Tongue (tissue), 2 donors: ENCODE results near the gene ENTPD2. TPM values are rescaled to one million over a fixed set of nuclear protein-coding genes. Genes with fewer than 3 reads are reported as not detected.

ENCODE experiments used
- small RNA-seq: library from RNA; depleted of rRNA; stranded (forward); fragments of <200 nt; gene quantifications from one replicate; pipeline ENCODE3, GENCODE V24; 2014; ENCODE audit warnings: low replicate concordance
- total RNA-seq: library from RNA; depleted of rRNA; stranded (reverse); fragments of >200 nt; gene quantifications from one replicate; pipeline ENCODE4 v1.2.3, GENCODE V29; 2014

ENTPD2 gene
- total RNA-seq, 1 donor from 2014 or later, result 7.3 TPM

Small RNAs within 50 kb of the gene (small RNA-seq; reads per million reads assigned to genes)
- gene RF00153, result not detected

Other genes with a start within 250 kb of the ENTPD2 start
- gene RABL6, start 246.1 kb downstream of the ENTPD2 start, total RNA-seq, result 55.0 TPM
- gene AJM1, start 211.6 kb downstream of the ENTPD2 start, total RNA-seq, result 2.2 TPM
- 54.4 TPM for gene PHPT1, start 204.7 kb downstream of the ENTPD2 start, total RNA-seq
- 3.8 TPM for gene MAMDC4, start 201.7 kb downstream of the ENTPD2 start, total RNA-seq
- gene EDF1, start 187.8 kb downstream of the ENTPD2 start, total RNA-seq, result 221 TPM
- gene TRAF2, start 167.5 kb downstream of the ENTPD2 start, total RNA-seq, result 16.1 TPM
- gene FBXW5, start 109.3 kb downstream of the ENTPD2 start, total RNA-seq, result 95.9 TPM
- gene C8G, start 108.8 kb downstream of the ENTPD2 start, total RNA-seq, result 1.4 TPM
- gene LCN12, start 101.8 kb downstream of the ENTPD2 start, total RNA-seq, result 0.82 TPM
- 10.2 TPM for gene PTGDS, start 76.6 kb downstream of the ENTPD2 start, total RNA-seq
- gene LCNL1, start 71.1 kb downstream of the ENTPD2 start, total RNA-seq, result 0.31 TPM
- 21.7 TPM for gene PAXX, start 61.6 kb downstream of the ENTPD2 start, total RNA-seq
- 4.9 TPM for gene CLIC3, start 57.5 kb downstream of the ENTPD2 start, total RNA-seq
- 16.6 TPM for gene ABCA2, start 25.8 kb downstream of the ENTPD2 start, total RNA-seq
- 0.10 TPM for gene FUT7, start 22.0 kb downstream of the ENTPD2 start, total RNA-seq
- gene NPDC1, start 7.9 kb downstream of the ENTPD2 start, total RNA-seq, result 27.0 TPM
- 5.6 TPM for gene SAPCD2, start 16.5 kb upstream of the ENTPD2 start, total RNA-seq
- gene UAP1L1, start 23.5 kb upstream of the ENTPD2 start, total RNA-seq, result 3.2 TPM
- 59.5 TPM for gene MAN1B1, start 32.9 kb upstream of the ENTPD2 start, total RNA-seq
- 22.8 TPM for gene DPP7, start 60.7 kb upstream of the ENTPD2 start, total RNA-seq
- 1.1 TPM for gene GRIN1, start 85.1 kb upstream of the ENTPD2 start, total RNA-seq
- 18.9 TPM for gene LRRC26, start 116.0 kb upstream of the ENTPD2 start, total RNA-seq
- not detected for gene TMEM210, start 118.0 kb upstream of the ENTPD2 start, total RNA-seq
- 29.8 TPM for gene ANAPC2, start 134.5 kb upstream of the ENTPD2 start, total RNA-seq
- gene SSNA1, start 134.6 kb upstream of the ENTPD2 start, total RNA-seq, result 57.3 TPM
- gene TPRN, start 146.7 kb upstream of the ENTPD2 start, total RNA-seq, result 5.7 TPM
- 38.3 TPM for gene TMEM203, start 151.6 kb upstream of the ENTPD2 start, total RNA-seq
- 3.0 TPM for gene NDOR1, start 151.6 kb upstream of the ENTPD2 start, total RNA-seq
- not detected for gene RNF208, start 168.2 kb upstream of the ENTPD2 start, total RNA-seq
- 3.3 TPM for gene CYSRT1, start 171.1 kb upstream of the ENTPD2 start, total RNA-seq
- gene RNF224, start 173.4 kb upstream of the ENTPD2 start, total RNA-seq, result not detected
- not detected for gene SLC34A3, start 176.8 kb upstream of the ENTPD2 start, total RNA-seq
- gene TUBB4B, start 187.2 kb upstream of the ENTPD2 start, total RNA-seq, result 172 TPM
- not detected for gene STPG3, start 197.2 kb upstream of the ENTPD2 start, total RNA-seq
- gene NELFB, start 201.3 kb upstream of the ENTPD2 start, total RNA-seq, result 50.9 TPM
- 5.4 TPM for gene TOR4A, start 223.7 kb upstream of the ENTPD2 start, total RNA-seq
- gene NRARP, start 248.2 kb upstream of the ENTPD2 start, total RNA-seq, result 18.8 TPM